Activated CD4-positive, alpha-beta T cell treated with anti-CD3 and anti-CD28 coated beads, Interleukin-2, amount 50 U/mL, for 24 hours (primary cell): ENCODE data around the gene CTXND1.
"Not testable (repeated sequence)": the region's sequence is repeated elsewhere in the genome, so short reads cannot be mapped to it uniquely, and the experiment has no call there.

ENCODE experiments used
- DNase-seq, 2 donors: peaks; one replicate each; pipeline ENCODE4 v3.0.0-alpha.2; 2020; ENCODE audit warnings: low read depth in 1 of 2, low spot score in 1 of 2

Gene CTXND1

DNA sequence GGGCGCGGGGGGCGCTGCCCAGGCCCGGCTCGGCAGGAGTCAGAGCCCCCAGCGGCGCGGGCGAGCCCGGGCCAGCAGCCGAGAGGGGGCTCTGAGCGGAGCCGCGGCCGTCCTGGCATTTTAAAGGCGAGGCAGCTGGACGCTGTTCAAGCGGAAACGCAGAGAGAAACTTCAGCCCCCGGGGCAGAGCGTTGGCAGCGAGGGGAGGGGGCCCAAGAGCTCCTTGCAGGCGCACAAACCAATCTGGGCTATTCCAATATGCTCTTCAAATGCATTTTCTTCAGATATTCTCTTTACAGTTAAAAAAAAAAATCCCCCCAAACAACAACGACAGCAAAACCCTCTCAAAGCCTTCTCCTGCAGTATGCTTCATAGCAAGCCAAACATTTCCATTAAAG is at the start of gene CTXND1:
TSS of gene CTXND1 (minus strand) at position 93 of the 398 bp plus-strand sequence. CDS start 50,264 bp downstream, outside the sequence.
- no peak for DNase-seq

DNA sequence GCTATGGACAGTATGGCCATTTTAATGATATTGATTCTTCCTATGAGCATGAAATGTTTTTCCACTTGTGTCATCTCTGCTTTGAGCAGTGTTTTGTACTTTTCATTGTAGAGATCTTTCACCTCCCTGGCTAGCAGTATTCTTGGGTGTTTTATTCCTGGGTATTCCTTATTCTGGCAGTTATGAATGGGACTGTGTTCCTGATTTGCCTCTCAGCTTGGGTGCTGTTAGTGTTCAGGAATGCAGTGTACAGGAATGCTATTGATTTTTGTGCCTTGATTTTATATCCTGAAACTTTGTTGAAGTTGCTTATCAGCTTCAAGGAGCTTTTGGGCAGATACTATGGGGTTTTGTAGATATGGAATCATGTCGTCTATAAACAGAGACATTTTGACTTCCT is 49.5 kb upstream of the CTXND1 start:
- DNase-seq: no peak

DNA sequence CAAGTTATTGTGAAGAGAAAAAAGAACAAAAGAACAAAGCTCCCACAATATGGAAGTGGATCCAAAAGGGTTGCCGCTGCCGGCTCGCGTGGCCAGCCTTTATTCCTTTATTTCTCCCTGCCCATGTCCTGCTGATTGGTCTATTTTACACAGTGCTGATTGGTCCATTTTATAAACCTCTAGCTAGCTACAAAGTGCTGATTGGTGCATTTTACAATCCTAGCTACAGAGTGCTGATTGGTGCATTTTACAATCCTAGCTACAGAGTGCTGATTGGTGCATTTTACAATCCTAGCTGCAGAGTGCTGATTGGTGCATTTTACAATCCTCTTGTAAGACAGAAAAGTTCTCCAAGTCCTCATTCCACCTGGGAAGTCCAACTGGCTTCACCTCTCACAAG is 43.8 kb upstream of the CTXND1 start:
- DNase-seq: not testable (repeated sequence)

DNA sequence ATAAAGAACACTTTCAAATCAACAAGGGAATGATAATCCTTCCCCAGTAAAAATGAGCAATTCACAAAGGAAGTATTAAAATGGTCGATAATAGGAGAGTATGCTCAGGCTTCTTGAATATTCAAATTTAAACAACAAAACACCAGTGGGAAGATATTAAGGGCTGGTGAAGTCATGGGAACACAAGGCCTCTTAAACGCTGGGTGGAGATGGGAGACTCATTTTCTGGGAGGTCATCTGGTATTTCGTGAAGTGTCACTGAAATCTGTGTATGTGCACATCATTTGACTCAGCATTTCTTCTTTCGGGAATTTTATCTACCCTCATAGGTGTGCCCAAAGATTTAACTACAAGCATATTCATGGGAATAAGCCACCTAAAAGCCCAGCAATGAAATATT is 40.1 kb upstream of the CTXND1 start:
- no peak for DNase-seq

DNA sequence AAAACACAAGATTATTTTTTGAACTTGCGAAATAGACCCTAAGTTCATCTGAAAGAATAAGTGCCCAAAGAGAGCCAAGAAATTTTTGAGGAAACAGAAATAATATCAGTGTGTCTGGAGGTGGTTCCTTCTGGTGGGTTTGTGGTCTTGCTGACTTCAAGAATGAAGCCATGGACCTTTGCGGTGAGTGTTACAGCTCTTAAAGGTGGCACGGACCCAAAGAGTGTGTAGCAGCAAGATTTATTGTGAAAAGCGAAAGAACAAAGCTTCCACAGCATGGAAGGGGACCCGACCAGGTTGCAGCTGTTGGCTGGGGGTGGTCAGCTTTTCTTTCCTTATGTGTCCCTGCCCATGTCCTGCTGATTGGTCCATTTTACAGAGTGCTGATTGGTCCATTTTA is 38.9 kb upstream of the CTXND1 start:
- not testable (repeated sequence) for DNase-seq

DNA sequence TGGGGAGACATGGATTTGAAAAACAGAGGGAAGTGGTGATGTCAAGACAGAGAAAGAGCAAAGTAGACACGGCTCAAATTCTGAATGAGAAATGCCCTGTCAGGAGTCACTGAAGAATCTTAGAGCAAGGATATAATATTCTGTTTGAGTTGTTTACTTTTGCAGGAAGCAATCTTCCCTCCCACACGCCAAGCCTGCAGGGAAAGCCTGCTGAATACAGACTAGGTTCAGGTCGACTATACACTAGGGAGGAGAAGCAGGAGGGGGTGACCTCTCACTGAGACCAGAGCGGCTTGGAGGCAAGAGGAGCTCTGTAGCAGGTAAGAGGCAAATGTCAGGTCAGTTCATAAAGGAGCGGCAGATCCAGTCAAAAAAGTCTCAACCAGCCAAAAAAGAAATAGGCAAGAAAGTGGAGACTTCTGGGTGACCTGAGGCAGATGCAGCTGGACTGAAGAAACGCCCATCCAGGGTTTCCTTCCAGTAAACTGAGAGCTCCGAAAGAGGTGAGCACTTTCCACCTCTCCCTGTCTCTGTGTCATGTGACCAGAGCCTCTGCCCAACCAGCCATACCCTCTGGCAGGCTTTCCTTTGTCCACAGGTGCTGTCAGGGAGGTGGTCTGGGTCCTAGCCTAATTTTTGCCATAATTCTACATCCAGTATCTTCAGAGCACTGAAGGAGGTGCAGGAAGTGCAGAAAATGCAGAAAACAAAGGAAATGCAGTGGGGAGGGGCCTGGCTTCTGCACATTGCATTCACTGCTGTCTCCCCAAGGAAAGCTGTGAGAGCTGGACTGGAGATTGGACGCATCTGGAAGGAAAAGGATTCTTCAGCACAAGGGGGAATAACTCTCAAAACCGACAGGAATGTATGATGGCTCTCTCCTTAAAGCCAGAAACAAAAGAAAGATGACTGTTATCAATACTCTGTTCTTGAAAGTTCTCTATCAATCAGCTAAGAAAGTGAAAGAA is 37.8 kb upstream of the CTXND1 start:
- DNase-seq: no peak

DNA sequence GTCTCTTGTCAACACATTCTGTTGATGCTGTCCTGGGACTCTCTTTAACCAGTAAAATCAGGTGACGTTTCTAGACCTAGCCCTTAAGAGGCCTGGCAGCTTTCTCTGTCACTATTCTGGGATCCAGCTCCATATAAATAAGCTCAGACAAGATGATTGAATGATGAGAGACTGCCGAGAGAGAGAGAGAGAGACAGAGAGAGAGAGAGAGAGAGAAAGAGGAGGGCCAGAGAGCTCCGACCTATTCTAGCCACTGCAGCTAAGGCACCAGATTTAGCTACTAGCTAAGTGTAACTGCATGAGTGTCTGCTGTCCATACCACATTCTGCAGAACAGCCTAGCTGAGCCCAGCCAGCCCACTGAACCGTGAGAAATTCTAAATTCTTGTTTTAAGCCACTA is 36.1 kb upstream of the CTXND1 start:
- DNase-seq: no peak

DNA sequence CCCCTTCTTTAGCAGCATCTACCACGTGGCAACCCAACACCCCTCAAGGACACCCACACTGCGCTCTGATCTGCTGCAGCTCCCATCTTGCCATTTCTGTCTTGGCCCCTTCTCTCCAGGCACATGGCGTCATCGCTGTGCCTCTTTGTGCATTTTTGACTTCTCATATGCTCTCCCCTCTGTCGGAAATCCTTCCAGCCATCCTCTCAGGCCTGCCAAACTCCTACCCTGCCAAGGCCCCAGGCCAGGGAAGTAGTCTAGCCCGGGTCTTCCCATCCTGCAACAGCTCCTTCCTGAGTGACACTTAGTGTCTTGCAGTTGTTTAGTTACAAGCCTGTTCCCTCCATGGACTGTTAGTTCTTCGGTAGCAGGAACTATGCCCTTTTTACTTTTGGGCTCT is 34.0 kb upstream of the CTXND1 start:
- DNase-seq: no peak

DNA sequence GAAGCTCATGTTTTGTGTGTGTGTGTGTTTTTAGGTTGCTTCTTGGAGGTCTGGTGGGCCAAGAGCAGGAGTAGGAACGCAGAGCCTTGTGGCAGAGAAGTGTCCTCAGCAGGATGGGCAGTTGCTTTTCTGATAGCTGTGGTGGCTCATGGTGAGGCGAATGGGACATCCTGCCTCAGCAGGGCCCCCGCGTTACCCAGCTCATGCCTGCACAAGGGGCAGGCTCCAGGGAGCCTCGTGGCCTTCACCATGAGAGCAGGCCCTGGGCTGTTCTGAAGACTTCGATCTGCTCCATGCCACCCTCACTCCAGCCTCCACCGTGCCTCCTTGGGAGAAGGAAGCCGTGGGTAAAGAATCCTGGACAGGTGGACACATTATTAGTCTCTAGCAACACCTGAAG is 33.4 kb upstream of the CTXND1 start:
- no peak for DNase-seq

DNA sequence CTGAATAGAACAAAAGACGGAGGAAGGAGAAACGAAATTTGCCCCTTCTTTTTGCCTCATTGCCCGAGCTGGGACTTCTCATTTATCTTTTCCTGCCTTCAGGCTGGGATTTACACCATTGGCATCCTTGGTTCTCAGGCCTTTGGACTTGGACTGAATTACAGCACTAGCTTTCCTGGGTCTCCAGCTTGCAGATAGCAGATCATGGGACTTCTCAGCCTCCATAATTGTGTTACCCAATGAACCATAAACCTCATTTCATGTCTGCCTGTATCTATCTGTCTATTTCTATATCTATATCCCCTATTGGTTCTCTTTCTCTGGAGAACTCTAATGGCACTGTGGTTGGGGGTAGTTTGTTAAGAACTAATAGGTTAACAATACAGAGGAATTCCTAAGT is 31.5 kb upstream of the CTXND1 start:
- DNase-seq: no peak

DNA sequence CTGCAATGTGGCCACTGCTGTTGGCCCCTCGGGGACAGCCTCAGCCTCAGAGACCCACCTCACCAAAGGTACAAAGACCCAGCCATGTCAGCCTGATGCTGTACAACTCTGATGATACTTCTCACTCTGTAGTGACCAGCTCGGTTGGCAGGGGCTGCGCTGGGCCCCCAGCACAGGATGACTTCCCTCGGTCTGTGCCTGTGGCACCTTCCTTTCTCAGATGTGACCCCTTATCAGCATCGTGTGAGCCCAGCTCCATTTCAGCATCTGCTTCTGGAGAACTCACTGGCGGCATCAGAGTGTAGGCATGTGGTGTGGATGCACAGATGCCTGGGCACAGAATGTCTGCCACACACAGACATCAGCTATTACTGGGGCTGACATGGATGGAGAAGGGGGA is 25.1 kb upstream of the CTXND1 start:
- no peak for DNase-seq

DNA sequence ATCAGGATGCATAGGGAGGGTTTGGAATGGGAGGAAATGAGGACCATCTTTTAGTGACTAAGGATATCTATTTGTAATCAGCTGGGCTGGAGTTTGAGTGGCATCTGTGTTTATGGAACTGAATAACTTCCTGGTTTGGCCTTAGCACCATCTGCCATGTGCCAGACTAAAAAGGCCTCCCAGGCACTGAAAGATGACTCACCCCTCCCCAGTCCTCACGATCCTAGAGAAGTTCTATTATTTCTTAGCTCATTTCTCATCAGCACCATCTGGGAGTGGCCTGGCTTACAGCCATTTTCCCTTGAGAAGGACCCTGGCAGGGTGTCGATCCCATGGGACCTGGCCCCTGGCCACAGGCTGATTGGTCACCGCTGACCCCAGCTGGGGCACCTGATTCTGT is 23.9 kb upstream of the CTXND1 start:
- DNase-seq: no peak

DNA sequence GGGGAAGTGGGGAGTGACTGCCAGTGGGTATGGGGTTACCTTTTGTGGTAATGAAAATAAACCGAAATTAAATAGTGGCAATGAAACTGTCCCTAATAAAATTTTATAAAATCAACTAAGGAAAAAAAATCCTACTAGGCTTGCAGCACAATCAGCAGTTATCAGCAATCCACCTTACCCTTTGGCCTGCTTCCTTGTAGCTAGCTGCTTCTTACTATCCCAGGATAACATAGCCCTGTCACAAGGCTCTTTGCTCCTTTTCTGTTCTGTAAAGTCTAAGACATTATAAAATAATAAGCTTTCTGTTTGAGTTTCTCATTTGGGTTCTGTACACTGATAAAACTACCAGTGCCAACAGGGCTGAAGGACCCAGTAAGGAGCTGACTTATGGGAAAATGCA is 23.0 kb upstream of the CTXND1 start:
- no peak for DNase-seq

DNA sequence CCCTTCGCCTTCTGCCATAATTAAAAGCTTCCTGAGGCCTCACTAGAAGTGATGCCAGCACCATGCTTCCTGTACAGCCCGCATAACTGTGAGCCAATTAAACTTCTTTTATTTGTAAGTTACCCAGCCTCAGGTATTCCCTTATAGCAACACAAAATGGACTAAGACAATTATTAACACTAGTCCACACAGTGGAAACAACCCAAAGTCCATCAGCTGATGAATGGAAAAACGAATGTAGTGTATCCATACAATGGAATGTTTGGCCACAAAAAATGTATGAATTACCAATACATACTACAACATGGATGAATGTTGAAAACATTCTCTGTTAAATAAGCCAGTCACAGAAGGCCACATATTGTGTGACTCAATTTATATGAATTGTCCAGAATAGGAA is 22.5 kb upstream of the CTXND1 start:
- no peak for DNase-seq

DNA sequence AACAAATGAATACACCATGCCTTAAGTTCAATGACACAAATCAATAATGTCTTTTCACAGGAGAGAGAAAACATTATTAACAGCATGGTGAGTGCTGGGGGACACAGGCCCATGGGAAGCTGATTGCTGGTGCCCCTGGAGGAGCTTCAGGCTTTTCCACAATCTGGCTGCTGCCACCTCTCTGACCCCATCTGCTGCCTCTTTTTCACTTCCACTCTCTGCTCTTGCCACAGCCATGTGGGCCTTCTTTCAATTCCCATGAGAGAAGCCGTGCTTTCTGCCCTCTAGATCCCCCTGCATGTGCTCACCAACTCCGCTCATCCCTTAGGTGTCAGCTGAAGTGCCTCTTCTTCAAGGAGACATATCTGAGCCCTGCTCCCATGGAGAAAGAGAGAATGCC is 21.0 kb upstream of the CTXND1 start:
- no peak for DNase-seq

DNA sequence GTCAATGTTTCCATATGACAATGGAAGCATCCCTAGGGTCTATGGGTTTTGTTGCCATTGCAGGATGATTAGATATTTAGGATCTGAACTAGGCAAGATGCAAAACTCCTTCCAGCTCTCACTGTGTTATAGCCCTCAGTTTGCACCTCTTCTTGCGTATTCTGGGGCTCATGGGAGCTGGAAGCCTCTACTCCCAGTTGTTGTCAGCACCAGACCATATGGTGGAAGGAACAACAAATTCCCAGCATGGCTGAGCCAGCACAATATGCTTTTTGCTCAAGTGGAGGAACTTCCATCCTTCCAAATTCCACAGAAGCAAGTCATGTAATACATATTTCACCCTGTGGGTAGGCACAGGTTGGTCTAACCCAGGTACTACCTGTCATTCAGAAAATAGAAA is 18.5 kb upstream of the CTXND1 start:
- no peak for DNase-seq

DNA sequence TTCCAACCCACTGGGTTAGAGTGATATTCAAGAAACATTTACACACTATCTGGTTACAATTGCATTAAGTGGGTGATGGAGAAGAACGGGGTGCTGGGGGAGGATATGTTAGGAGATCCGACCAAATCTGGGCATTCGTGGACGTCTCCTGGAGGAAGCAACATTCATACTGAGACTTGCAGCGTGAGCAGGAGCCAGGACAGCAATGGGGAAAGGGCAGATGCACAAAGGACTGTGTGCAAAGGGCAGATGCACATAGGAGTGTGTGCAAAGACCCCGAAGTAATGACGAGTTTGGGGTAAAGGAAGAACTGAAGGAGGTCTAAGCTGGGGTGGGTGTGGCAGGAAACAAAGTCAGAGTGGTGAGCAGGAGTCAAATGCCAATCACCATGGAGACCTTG is 16.1 kb upstream of the CTXND1 start:
- no peak for DNase-seq

DNA sequence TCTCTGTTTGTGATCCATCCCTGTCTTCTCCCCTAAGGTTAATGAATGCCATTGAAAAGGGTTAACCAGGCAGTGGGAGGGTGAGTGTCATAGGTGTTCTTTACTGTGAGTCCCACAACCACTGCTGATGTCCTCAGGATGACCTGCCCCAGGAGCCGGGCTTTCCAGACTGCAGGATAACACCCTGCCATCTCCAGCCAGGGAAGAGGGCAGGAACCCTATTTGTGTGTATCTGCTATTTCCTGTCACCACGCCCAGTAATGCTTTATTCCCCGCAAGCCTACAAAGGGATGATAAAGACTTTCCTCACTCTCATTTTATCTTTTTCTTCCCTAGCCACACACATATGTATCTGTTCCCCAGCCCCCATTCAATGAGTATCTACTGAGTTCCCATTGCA is 15.6 kb upstream of the CTXND1 start:
- no peak for DNase-seq

DNA sequence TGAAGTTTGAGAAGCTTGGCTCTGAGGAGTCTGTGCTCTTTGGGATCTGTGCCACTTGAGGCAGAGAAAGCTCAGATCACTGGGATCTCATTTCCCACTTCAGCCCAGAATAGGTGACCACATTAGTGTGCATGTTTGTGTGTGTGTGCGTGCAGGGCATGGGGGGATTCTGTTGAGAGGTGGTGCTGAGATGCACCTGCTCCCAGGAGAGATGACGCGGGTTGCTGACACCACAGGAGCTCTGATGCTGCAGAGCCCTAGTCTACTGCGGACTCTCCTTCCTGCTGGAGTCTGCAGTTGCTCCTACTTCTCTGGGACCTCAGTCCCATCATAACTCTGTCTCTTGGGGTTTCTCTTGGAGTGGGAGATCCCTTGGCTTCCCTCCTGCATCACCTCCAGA is 14.7 kb upstream of the CTXND1 start:
- no peak for DNase-seq

DNA sequence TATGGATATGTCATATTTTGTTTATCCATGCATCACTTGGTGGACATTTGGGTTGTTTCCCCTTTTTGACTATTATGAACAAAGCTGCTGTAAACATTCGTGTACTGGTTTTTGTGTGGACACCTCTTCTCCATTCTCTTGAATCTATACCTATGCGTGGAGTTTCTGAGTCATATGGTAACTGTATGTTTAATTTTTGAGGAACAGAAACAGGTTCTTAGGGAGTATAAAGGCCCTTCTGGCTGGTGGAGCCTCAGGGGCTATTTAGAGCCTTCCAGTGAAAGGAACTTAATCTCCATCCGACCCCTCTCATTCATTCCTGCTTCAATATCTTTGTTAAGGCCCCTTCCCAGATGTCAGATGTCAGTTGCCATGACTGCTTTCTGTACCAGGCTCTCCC is 14.1 kb upstream of the CTXND1 start:
- DNase-seq: no peak

DNA sequence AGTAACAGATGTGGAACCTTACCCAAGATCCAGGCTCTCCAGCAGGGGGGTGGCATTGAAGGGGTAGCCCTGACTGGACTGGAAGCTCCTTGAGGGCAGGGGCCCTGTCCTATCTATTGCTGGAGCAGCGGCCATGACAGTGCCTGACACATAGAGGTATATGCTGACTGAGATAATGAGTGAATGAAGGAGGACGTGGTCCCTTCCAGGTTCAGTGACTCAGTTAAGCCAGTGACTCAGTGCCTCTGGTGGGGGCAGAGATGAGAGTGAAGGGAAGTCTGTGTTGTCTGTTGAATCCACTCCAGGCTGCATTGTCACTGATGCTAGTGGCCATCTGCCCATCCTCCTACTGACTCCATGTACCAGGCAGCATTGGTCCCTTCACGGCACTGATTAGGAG is 13.0 kb upstream of the CTXND1 start:
- DNase-seq: peak in 1 of 2 donors; percentile 10

DNA sequence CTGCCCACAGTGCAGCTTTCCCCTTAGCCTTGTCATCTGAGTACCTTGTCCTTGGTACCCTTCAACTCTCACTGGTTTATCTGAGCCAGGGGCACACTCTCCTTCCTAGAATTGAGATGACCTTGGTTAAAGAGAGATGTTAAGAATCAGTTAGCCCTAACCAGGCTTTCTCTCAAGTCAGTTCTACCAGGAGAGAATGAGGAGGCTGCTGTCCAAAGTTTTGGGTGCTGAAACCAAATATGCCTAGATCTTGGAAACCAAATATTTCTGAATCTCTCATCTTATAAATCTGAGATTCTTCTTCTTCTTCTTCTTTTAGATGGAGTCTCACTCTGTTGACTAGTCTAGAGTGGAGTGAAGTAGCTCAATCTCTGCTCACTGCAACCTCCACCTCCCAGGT is 12.0 kb upstream of the CTXND1 start:
- no peak for DNase-seq

DNA sequence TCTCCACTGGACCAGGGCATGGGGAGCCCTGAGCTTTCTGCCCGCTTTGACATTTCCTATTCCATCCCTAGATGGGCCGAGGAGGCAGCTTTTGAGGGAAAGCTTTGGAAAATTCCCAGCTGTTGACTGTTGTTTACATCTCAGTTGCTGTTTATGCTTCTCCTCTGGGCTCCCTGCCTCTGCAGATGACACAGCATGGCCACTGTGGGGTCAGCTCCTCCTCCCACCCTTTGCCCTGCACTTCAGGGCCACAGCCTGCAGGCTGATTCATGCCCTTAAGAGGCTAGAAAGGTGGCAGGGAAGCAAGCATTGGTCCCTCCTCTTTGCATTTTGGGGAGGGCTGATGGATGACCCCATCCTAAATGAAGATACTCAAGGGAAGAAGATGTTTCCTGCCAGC is 8.5 kb upstream of the CTXND1 start:
- no peak for DNase-seq
